Transverse colon (tissue), 4 donors: ENCODE measurements around the gene PSTPIP1. TPM values are rescaled to one million over a fixed set of nuclear protein-coding genes. Genes with fewer than 3 reads are reported as not detected.
A peak's percentile ranks its signal among the peaks of the same experiment; 100 is the strongest.

ENCODE experiments used
- DNase-seq: peaks from one replicate; pipeline ENCODE4 v3.0.0-alpha.2; 2019
- H3K27ac ChIP-seq, 4 donors: fragments of 200-600 bp; sonication (generic); 2 replicates each; pipeline ENCODE4 v1.5.1; 2016 to 2018; ENCODE audit warnings: inconsistent platforms in 4 of 4
- H3K27me3 ChIP-seq: fragments of 200-600 bp; sonication (generic); 2 replicates; pipeline ENCODE4 v1.5.1; 2017; ENCODE audit warnings: inconsistent platforms
- H3K36me3 ChIP-seq, 4 donors: fragments of 200-600 bp; sonication (generic); 2 replicates each; pipeline ENCODE4 v1.5.1; 2017 to 2019; ENCODE audit warnings: inconsistent platforms in 4 of 4
- H3K4me1 ChIP-seq, 4 donors: fragments of 200-600 bp; sonication (generic); 2 replicates each; pipeline ENCODE4 v1.5.1; 2017 to 2020; ENCODE audit warnings: inconsistent platforms in 4 of 4
- H3K4me3 ChIP-seq, 4 donors: fragments of 200-600 bp; sonication (generic); 1 replicate in 1 of 4; 2 replicates in 3 of 4; pipeline versions ENCODE4 v1.5.1 to v1.6.1; 2017 to 2019; ENCODE audit warnings: inconsistent platforms in 4 of 4
- H3K9me3 ChIP-seq, 2 donors: fragments of 200-600 bp; sonication (generic); 2 replicates each; pipeline ENCODE4 v1.5.1; 2017 to 2019; ENCODE audit warnings: inconsistent platforms in 2 of 2
- CTCF ChIP-seq, 5 experiments: fragments of 200-600 bp in 3 of 5; fragments of 450-650 bp in 2 of 5; sonication (generic) in 3 of 5; IDR thresholded peaks; 1 replicate in 2 of 5; 2 replicates in 3 of 5; pipeline ENCODE4 v1.5.1; 2016 to 2017; ENCODE audit warnings: antibody characterized with exemption in 5 of 5, inconsistent platforms in 3 of 5, mild to moderate bottlenecking in 2 of 5, moderate library complexity in 1 of 5
- EP300 ChIP-seq: sonication (generic); formaldehyde crosslinking; IDR thresholded peaks from one replicate; pipeline ENCODE4 v1.6.1; 2017; ENCODE audit warnings: antibody characterized with exemption, low read depth
- POLR2A ChIP-seq: fragments of 450-650 bp; IDR thresholded peaks from one replicate; pipeline ENCODE4 v1.6.1; 2016; ENCODE audit warnings: antibody characterized with exemption, mild to moderate bottlenecking, moderate library complexity
- POLR2AphosphoS5 ChIP-seq, 3 donors: sonication (generic); formaldehyde crosslinking; IDR thresholded peaks; one replicate each; pipeline ENCODE4 v1.6.1; 2016; ENCODE audit warnings: antibody characterized with exemption in 3 of 3
- WGBS, 2 donors: methylation state at CpG; one replicate each; pipeline ENCODE4 v1.1.5; 2018; ENCODE audit warnings: low coverage in 1 of 2; 5-methylcytosine and 5-hydroxymethylcytosine counted together
- in situ Hi-C, 4 donors: fragments of 200-750 bp; cut with MboI; loops; one replicate each; pipeline versions ENCODE4 v1.15.0 to v1.15.1; 2017; ENCODE audit warnings: low sequenced_read_pairs in 3 of 4, low pct_ligation_motif_present in 1 of 4, low pct_unique_long_range_greater_than_20kb in 1 of 4
- intact Hi-C: fragments of 100-400 bp; cut with DNase I; formaldehyde crosslinking; loops from one replicate; pipeline ENCODE4 v1.15.1; 2023; ENCODE audit warnings: low total_unique reads
- total RNA-seq, 4 donors: library from RNA; depleted of rRNA; stranded (reverse); fragments of >200 nt; gene quantifications; one replicate each; pipeline ENCODE4 v1.1.0, GENCODE V29; 2016

The PSTPIP1 gene
- total RNA-seq, 4 donors from 2014 or later, result 1.4 to 35.2 (median 8.7) TPM

DNA sequence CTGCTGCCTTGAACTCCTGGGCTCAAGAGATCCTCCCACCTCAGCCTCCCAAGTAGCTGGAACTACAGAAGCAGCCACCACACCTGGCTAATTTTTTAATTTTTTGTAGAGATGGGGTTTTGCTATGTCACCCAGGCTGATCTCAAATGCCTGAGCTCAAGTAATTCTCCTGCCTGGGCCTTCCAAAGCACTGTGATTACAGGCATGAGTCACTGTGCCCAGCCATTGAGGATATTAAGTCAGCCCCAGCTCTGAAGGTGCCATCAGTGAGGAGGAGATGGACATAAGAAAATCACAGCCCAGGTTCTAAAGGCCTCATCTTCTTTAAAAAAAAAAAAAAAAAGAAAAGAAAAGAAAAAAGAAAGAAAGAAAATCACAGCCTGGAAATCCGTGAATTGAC, 26.6 kb upstream of the PSTPIP1 start:
- H3K4me3 ChIP-seq, result no peak overlapping the region
- no peak for DNase-seq
- in situ Hi-C loops, result no loop called here
- intact Hi-C loops, result no loop called here
- H3K9me3 ChIP-seq, result no peaks in the 10 kb centered on the region
- WGBS, 2 donors, result 94% methylated on average over 1 of the region's 1 CpG; no CpG with 5 or more reads in 1 of the 2 donors
- TF ChIP-seq POLR2AphosphoS5 (IDR thresholded peaks at IDR 0.05) (no peak), POLR2A (no peak), EP300 (no peak)
- H3K36me3 ChIP-seq, result no peaks in the 10 kb centered on the region
- H3K4me1 ChIP-seq, result no peaks in the 10 kb centered on the region
- no peaks in the 10 kb centered on the region for H3K27me3 ChIP-seq
- no peak overlapping the region for H3K27ac ChIP-seq

DNA sequence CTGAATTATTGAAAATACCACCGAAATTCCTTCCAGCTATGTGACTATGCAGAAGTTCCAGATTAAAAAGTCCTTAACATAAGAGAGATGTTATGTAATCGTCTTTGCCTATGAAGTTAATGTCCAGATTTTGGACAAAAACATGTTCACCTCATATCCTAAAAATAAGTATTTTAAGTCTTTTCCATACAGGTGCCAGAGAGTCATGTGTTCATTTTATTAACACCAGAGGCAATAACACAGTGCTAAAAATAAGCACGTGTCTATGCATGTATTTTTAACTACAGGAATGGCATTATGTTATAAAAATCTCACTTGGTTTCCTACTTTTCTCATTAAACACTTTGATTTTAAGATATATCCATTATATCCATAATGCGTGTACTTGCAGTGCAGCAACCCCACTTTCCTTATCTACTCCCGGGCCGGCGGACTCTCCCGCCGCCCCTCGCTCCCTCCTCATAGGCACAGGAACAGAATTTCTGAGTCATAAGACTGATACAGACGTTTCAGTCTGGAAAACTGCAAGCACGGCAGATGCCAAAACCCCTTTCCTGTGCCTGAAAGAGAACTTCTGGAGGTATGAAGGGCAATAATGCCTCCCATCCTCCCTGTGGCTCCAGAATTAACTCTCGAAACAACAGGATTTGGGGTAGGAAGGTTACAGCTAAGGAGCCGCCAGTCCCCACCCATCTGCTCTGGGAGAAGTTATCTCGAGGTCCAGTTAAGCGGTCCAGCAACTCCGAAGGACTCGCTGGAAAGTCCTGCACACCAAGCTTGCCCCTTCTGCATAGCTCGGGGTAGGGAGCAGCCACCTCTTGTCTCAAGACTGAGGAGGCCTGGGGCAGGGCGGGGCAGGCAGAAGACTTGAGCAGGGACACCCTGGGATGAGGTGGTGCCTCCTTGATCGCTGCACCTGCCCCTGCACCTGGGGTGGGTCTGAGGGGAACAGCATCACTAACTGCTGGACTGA, 22.3 kb upstream of the PSTPIP1 start:
- H3K36me3 ChIP-seq, result no peaks in the 10 kb centered on the region
- DNase-seq, result no peak
- H3K4me1 ChIP-seq, result no peaks in the 10 kb centered on the region
- in situ Hi-C loops, result no loop called here
- intact Hi-C loops, result no loop called here
- TF ChIP-seq POLR2A (no peak), POLR2AphosphoS5 (IDR thresholded peaks at IDR 0.05) (no peak), CTCF (IDR thresholded peaks at IDR 0.05) (no peak), EP300 (no peak)
- H3K4me3 ChIP-seq, result no peak overlapping the region
- H3K27ac ChIP-seq, result peak overlapping the region in 3 of 4 donors; percentile 11 to 48 (median 33)
- no peaks in the 10 kb centered on the region for H3K9me3 ChIP-seq
- no peaks in the 10 kb centered on the region for H3K27me3 ChIP-seq
- WGBS, 2 donors, result 61 to 63% methylated on average over 8 to 21 of the region's 21 CpGs

GRCh38 chr15:76973362-76973743, 21.6 kb upstream of the PSTPIP1 start:
- in situ Hi-C loops (no loop called here), intact Hi-C loops (no loop called here)
- no peak for DNase-seq
- Histone ChIP-seq H3K4me1 (no peaks in the 10 kb centered on the region), H3K36me3 (no peaks in the 10 kb centered on the region), H3K27ac (no peak overlapping the region), H3K9me3 (no peaks in the 10 kb centered on the region), H3K4me3 (no peak overlapping the region), H3K27me3 (no peaks in the 10 kb centered on the region)
- TF ChIP-seq CTCF (IDR thresholded peaks at IDR 0.05) (peak in 3 of 5 experiments; percentile 8 to 32 (median 25)), POLR2A (no peak)
- WGBS, 2 donors, result 30% methylated on average over 4 of the region's 4 CpGs; no CpG with 5 or more reads in 1 of the 2 donors

- Histone ChIP-seq H3K4me3 (no peak overlapping the region), H3K27ac (no peak overlapping the region), H3K36me3 (no peaks in the 10 kb centered on the region), H3K4me1 (no peaks in the 10 kb centered on the region), H3K27me3 (no peaks in the 10 kb centered on the region), H3K9me3 (no peaks in the 10 kb centered on the region)
- no peak for TF ChIP-seq CTCF (IDR thresholded peaks at IDR 0.05)
- no peak for TF ChIP-seq EP300
- TF ChIP-seq POLR2AphosphoS5 (IDR thresholded peaks at IDR 0.05), result no peak
- in situ Hi-C loops (no loop called here), intact Hi-C loops (no loop called here)
- WGBS, 2 donors, result 92% methylated on average over 2 of the region's 2 CpGs; no CpG with 5 or more reads in 1 of the 2 donors
- no peak for DNase-seq
Measured at GRCh38 chr15:76973906-76974305, 21.0 kb upstream of the PSTPIP1 start.
